HG03378 (cell line): ENCODE results near the gene HNRNPU.
"Not testable (repeated sequence)": the region's sequence is repeated elsewhere in the genome, so short reads cannot be mapped to it uniquely, and the experiment has no call there.

Experiments
- ATAC-seq: cut with Tn5 transposase; IDR thresholded peaks from one replicate; pipeline ENCODE4 v1.9.1; 2021; ENCODE audit warnings: mild to moderate bottlenecking, moderate library complexity; ENCODE audit not compliant: unreplicated experiment

Gene HNRNPU

DNA sequence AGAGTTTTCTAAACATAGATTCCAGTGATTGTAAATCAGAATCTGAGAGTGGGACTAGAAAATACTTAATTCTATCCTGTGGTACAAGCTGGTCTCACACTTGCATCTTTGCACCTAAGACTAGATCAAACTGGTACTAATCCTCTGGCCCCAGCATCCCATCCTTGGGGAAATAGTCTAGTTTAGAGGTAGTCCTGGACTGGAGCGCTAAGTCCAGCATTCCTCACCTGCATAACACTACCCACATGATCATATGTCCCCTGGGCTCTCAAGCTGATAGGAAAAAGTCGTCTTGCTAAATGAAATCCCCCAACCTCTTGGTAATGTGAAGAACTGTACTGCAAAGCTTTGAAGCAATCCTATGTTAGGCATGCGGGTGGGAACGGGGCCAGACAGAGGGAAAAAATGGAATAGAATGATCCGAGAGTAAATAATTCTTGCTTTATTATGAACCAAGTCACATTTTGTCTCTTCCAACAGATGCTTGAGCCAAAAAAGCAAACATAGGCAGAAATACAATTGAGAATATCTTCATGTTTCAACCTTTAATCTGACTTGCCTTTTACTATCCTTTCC lies 24.0 kb downstream of the HNRNPU start:
- ATAC-seq: no peak

GRCh38 chr1:244839656-244840055 lies 24.7 kb downstream of the HNRNPU start:
- no peak for ATAC-seq

DNA sequence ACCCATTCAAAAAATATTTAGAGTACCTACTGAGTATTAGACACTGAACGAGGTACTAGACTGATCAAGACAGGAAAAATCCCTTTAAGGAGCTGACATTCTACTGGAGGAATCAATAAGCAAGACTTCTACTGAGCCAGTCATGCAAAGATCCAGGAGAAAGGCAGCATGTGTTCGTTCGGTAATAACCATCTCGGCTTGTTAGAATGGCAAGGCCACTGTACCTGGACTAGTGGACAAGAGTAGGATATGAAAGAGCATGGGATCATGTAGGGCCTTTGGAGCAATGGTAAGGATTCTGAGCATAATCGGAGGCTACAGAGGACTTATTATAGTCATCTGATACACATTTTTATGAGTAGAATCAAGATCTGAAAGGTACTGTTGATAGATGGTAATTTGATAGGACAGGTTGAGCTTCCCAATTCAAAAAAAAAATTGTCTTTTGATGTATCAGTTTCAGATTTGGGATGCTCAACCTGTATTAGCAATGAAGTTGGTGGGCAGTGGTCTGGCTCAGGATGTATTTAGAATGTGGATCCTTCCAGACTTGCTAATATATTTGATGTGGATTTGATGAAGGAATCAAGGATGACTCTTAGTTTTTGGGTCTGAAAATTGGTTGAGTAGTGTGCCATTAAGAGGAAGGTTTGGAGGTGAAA lies 26.6 kb downstream of the HNRNPU start:
- ATAC-seq: no peak

- no peak for ATAC-seq
These were observed 27.8 kb downstream of the HNRNPU start for GRCh38 chr1:244836584-244836983.

- ATAC-seq: no peak
These were observed 28.2 kb downstream of the HNRNPU start for GRCh38 chr1:244836135-244836521.

DNA sequence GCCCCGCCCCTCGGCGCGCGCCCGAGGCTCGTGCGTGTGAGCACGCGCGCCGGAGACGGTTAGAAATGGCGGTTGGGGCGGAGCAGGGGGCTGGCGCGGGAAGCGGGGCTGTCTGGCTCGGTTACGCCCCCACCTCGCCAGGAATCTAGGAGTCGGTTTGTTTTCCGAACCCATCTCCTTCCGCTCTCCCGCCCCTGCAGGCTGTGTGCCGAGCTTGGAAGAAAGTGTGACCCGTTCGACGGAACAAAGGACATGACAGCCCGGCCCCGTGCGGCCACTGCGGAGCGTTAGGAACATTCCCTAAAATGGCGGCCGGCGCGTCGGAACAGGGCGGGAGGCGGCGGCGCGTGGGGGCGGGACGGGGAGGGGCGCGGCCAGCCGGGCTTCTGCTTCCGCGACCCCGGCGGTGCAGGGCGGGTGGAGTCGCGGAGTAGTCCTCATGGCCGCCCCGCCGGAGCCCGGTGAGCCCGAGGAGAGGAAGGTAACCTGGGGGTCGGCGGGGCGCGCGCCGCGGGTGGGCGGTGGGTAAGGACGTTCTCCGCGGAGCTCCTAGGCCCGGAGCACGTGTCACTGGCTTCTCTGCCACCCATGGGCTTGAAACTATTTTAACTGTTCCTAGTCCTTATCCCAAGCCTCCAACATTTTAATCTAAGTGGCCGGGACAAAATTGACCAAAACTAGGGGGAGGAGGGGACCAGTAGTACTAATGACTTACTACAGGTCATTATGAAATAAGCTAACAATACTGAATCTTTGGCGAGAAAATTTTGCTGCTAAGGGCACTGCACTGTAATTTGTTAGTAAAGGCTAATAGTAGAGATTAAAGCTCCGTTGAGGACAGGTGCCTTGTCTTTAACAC lies 28.8 kb downstream of the HNRNPU start, which contains the start of gene COX20:
Gene COX20 (plus strand): TSS at position 383 of the 859 bp plus-strand sequence. CDS start 57 bp downstream, at position 440.
- ATAC-seq: peak; percentile 46

GRCh38 chr1:244834543-244835275 lies 29.6 kb downstream of the HNRNPU start:
- ATAC-seq: peak; percentile 61

DNA sequence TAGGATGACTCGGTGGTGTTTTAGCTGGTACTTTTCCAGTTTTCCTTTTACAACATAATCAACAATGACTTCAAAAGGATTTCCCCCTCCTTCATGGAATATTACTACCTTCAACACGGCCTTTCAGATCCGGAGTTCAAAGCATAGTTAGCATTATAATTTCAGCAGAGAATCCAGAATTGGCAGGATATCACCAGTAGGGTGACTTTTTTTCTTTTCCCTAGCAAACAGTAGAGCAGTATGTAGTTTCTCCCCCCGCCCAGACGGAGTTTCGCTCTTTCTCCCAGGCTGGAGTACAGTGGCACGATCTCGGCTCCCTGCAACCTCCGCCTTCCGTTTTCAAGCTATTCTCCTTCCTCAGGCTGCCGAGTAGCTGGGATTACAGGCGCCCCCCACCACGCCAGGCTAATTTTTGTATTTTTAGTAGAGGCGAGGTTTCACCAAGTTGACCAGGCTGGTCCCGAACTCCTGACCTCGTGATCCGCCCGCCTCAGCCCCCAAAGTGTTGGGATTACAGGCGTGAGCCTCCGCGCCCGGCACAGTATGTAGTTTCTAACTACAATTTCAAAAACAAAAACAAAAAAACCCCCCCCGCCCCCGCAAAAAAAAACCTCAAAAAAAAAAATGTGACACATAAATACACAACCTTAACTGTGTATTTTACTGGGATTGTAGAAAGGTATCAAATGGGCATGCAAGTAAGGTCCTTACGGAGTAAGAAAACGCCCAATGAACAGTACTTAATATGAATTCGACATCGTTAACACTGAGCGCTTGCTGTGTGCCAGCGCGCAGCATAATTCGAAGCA lies 30.4 kb downstream of the HNRNPU start:
- peak; percentile 17 for ATAC-seq

DNA sequence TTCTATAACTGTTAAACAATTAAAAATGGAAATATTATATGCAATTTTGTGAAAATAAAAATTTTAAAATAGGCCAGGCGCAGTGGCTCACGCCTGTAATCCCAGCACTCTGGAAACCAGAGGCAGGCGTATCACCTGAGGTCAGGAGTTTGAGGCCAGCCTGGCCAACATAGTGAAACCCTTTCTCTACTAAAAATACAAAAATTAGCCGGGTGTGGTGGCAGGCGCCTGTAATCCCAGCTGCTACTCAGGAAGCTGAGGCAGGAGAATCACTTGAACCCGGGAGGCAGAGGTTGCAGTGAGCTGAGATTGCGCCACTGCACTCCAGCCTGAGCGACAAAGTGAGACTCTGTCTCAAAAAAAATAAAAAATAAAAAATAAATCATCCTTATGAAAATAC lies 31.1 kb downstream of the HNRNPU start:
- ATAC-seq: not testable (repeated sequence)

DNA sequence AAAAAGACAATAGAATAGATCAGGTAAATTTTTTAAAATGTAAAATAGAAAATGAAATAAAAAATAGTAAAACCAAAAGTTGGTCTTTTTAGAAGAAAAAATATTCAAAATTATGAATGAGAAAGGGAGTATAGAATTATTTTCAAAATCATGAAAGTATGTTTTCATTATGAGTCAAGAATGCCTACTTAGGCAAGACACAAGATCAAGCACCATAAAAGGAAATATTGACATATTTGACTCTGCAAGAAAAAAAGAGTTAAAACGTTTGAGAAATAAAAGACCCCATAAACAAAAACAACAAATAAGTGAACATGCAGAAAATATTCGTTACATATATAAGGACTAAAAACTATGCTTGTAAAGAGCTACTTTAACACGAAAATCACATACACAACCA lies 33.7 kb downstream of the HNRNPU start:
- ATAC-seq: no peak

- no peak for ATAC-seq
These were observed 37.6 kb downstream of the HNRNPU start for GRCh38 chr1:244826712-244827111.

DNA sequence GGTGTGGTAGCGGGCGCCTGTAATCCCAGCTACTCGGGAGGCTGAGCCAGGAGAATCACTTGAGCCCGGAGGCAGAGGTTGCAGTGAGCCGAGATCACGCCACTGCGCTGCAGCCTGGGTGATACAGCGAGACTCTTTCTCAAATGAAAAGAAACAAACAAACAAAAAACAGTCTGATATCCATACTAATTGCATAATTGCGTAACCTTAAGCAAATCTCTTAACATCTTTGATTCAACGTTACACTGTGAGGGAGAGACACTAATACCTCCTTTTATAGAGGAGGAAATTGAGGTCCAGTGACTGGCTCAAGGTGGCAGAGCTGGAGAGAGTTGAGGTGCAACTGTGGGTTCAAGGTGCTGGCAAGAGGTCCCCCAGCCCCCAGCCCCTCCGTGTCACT lies 41.5 kb downstream of the HNRNPU start:
- no peak for ATAC-seq

- ATAC-seq: no peak
These were observed 43.2 kb downstream of the HNRNPU start for GRCh38 chr1:244821134-244821533.

DNA sequence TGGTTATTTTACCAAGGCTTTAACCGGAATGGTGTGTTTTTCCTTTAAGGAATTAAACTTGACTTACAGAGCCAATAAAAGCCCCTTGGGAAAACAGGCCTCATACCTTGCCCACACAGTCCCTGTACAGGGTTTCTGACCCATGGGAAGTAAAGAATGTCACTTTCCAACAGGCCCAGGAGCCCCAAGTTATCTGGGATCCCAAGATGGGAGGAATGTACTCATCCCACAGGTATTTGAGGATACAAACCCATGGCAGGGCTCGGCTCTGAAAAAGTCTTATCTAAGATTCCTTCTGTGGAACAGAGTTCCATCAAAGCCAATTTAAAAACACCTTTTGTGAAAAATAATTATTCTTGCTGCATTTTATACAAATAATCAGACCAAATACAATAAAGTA lies 44.2 kb downstream of the HNRNPU start:
- ATAC-seq: no peak

GRCh38 chr1:244817415-244817894 lies 46.9 kb downstream of the HNRNPU start:
- no peak for ATAC-seq

DNA sequence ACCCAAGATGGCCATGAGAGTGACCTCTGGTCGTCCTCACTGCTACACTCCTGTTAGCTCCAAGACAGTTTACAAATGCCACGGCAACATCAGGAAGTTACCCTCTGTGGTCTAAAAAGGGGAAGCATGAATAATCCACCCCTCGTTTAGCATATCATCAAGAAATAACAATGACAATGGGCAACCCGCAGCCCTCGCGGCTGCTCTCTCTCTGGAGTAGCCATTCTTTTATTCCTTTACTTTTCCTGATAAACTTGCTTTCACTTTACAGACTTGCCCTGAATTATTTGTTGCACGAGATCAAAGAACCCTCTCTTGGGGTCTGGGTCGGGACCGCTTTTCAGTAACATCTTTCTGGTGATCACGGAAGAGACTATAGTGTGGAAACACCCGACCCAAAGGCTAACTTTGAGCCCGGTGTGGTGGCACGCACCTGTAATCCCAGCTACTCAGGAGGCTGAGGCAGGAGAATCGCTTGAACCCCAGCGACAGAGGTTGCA lies 48.7 kb downstream of the HNRNPU start:
- no peak for ATAC-seq

DNA sequence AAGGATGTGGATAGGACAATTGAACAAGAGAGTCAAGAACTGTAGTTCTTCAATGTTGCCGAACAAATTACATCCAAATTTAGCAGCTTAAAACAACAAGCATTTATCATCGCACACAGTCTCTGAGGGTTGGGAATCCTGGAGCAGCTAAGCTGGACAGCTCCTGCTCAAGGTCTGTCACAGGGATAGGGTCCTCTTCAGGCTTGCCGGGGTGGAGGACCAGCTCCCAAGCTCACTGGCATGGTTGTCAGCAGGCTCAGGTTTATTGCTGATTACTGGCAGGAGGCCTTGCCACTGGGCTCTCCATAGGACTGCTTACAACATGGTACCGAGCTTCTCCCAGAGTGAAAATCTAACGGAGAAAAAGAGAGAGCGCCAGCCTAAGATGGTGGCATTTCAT lies 51.0 kb downstream of the HNRNPU start:
- ATAC-seq: no peak

DNA sequence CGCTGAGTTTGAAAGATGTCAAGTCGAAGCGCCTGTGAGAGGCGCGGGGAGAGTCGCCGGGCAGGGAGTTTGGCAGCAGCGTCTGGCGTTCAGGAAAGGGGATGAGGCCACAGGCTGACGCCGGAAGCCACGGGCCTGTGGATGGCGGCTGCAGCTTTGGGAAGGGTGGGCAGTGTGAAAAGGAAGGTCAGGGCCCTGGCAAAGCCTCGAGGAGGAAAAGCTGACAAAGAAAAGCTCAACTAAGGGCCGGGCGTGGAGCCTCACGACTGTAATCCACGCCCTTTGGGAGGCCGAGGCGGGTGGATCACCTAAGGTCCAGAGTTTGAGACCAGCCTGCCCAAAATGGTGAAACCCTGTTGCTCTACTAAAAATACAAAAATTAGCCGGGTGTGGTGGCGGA lies 54.1 kb downstream of the HNRNPU start:
- ATAC-seq: no peak

DNA sequence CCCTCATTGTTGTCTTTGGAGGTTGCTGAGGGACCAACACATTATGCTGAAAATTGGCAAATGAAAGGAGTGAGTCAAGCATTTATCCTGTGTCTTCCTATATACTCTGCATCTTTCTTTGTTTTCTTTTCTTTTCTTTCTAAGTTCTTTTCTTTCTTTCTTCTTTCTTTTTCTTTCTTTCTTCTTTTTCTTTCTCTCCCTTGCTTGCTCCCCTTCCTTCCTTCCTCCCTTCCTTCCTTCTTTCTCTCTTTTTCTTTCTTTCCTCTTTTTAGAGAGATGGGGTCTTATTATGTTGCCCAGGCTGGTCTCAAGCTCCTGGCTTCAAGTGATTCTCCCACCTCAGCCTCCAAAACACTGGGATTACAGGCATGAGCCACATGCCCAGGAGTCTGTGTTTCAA lies 57.2 kb downstream of the HNRNPU start:
- ATAC-seq: no peak

GRCh38 chr1:244804841-244805240 lies 59.5 kb downstream of the HNRNPU start:
- ATAC-seq: no peak
